Measurements from ENCODE around the gene DYTN. TPM values are rescaled to one million over a fixed set of nuclear protein-coding genes. Genes with fewer than 3 reads are reported as not detected.

DYTN gene
- total RNA-seq, 4 donors from 2014 or later, result not detected

- H3K4me3 ChIP-seq (ENCODE audit: low read depth, poor library complexity, severe bottlenecking), result no peak overlapping the region
- no peak for TF ChIP-seq POLR2A (IDR thresholded peaks at IDR 0.05)
- TF ChIP-seq, protein P1, sequence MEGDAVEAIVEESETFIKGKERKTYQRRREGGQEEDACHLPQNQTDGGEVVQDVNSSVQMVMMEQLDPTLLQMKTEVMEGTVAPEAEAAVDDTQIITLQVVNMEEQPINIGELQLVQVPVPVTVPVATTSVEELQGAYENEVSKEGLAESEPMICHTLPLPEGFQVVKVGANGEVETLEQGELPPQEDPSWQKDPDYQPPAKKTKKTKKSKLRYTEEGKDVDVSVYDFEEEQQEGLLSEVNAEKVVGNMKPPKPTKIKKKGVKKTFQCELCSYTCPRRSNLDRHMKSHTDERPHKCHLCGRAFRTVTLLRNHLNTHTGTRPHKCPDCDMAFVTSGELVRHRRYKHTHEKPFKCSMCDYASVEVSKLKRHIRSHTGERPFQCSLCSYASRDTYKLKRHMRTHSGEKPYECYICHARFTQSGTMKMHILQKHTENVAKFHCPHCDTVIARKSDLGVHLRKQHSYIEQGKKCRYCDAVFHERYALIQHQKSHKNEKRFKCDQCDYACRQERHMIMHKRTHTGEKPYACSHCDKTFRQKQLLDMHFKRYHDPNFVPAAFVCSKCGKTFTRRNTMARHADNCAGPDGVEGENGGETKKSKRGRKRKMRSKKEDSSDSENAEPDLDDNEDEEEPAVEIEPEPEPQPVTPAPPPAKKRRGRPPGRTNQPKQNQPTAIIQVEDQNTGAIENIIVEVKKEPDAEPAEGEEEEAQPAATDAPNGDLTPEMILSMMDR (IDR thresholded peaks at IDR 0.05), result no peak
- intact Hi-C loops (cut with DNase I; ENCODE audit: low total_unique reads), result no loop called here
- no peak for DNase-seq (ENCODE audit: low spot score in 2 of 2)
- WGBS, 2 donors, result 60 to 61% methylated on average over 4 of the region's 4 CpGs
These were observed 4.5 kb downstream of the DYTN start for GRCh38 chr2:206713746-206714145.

DNA sequence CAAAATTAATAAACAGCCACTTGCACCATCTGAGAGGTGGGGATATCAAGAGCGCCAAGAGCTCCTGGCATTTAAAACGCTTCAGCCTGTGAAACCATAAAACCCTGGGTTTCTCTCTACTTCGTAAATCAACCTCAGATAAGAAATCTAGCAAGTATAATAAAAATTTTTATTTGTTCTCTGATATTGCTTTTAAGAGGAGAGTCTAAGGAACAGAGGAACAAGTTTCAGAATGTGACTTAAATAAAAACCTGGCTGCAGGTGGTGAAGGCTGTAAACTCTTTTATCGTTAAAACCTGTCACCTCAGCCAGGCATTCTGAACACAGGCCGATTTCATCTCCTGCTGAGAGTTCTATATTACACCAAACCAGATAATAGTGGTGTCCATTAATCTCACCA lies 9.9 kb downstream of the DYTN start:
- no peak for TF ChIP-seq POLR2A (IDR thresholded peaks at IDR 0.05)
- TF ChIP-seq, protein P1 (IDR thresholded peaks at IDR 0.05), result no peak
- no peak for DNase-seq (ENCODE audit: low spot score in 2 of 2)
- intact Hi-C loops (cut with DNase I; ENCODE audit: low total_unique reads), result no loop called here
- H3K4me3 ChIP-seq (ENCODE audit: low read depth, poor library complexity, severe bottlenecking), result no peak overlapping the region
- 35 to 44% methylated on average over 5 of the region's 5 CpGs for WGBS, 2 donors

DNA sequence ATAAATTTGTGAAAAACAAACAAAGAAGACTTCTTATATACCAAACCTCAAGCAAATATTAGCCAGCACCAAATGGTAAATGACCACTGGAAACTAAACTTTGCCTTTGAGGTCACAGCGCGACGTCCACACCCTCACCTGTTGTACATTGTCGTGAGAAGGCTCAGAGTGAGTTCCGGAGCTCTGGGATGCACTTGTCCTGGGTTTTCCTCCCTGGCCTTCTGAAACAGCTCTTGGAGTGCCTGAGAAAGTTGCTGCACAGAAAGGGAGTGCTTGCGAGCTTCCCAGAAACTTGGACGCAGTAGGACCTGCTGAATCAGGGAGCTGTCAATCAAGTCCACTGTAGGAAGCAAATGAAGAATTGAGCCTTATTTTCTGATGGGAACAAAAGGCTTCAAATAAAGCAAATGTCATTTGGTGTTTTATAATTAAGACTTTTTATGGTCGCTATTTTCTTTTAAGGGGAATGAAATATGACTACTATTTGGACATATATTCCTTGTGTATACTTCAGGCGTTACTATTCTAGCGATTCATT lies 11.0 kb downstream of the DYTN start:
- intact Hi-C loops (cut with DNase I; ENCODE audit: low total_unique reads), result no loop called here
- no peak overlapping the region for H3K4me3 ChIP-seq (ENCODE audit: low read depth, poor library complexity, severe bottlenecking)
- 76 to 79% methylated on average over 10 of the region's 10 CpGs for WGBS, 2 donors
- DNase-seq (ENCODE audit: low spot score in 2 of 2), result no peak
- TF ChIP-seq POLR2A (IDR thresholded peaks at IDR 0.05), result no peak
- TF ChIP-seq, protein P1 (IDR thresholded peaks at IDR 0.05), result no peak

- TF ChIP-seq, protein P1 (IDR thresholded peaks at IDR 0.05), result no peak
- TF ChIP-seq POLR2A (IDR thresholded peaks at IDR 0.05), result no peak
- intact Hi-C loops (cut with DNase I; ENCODE audit: low total_unique reads), result no loop called here
- H3K4me3 ChIP-seq (ENCODE audit: low read depth, poor library complexity, severe bottlenecking), result no peak overlapping the region
- WGBS, 2 donors, result 76 to 79% methylated on average over 8 of the region's 8 CpGs
- DNase-seq (ENCODE audit: low spot score in 2 of 2), result no peak
These were observed 16.1 kb downstream of the DYTN start for GRCh38 chr2:206701952-206702605.

- intact Hi-C loops (cut with DNase I; ENCODE audit: low total_unique reads), result no loop called here
- TF ChIP-seq, protein P1 (IDR thresholded peaks at IDR 0.05), result no peak
- no peak for TF ChIP-seq POLR2A (IDR thresholded peaks at IDR 0.05)
- WGBS, 2 donors, result 49 to 54% methylated on average over 8 of the region's 8 CpGs
- no peak for DNase-seq (ENCODE audit: low spot score in 2 of 2)
- no peak overlapping the region for H3K4me3 ChIP-seq (ENCODE audit: low read depth, poor library complexity, severe bottlenecking)
These were observed 18.0 kb downstream of the DYTN start for GRCh38 chr2:206700156-206700555.

DNA sequence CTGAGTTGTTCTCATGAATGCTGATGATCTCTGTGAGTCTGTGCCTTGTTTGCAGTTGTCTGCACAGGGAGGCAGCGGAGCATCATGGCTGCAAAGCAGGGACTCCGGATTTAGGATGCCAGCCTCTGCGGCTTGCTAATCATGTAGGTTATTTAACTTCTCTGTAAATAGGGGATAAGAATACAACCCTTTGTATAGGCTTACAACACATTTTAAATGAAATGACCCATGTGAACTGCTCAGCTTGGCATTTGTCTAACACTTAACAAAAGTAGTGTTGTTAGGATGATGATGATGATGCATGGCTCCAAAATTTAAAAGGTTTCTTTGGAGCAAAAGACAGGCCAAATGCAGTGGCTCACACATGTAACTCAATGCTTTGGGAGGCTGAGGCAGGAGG lies 19.4 kb downstream of the DYTN start:
- intact Hi-C loops (cut with DNase I; ENCODE audit: low total_unique reads), result no loop called here
- 70 to 79% methylated on average over 3 of the region's 3 CpGs for WGBS, 2 donors
- TF ChIP-seq, protein P1 (IDR thresholded peaks at IDR 0.05), result no peak
- TF ChIP-seq POLR2A (IDR thresholded peaks at IDR 0.05), result no peak
- no peak overlapping the region for H3K4me3 ChIP-seq (ENCODE audit: low read depth, poor library complexity, severe bottlenecking)
- DNase-seq (ENCODE audit: low spot score in 2 of 2), result no peak

Measured in lower leg skin (tissue), 4 donors.